Ishikawa (cell line): ENCODE measurements around the gene FN3K.

Source experiments
- CEBPB ChIP-seq: IDR thresholded peaks from 2 replicates; pipeline ENCODE4 v1.6.1; 2012
- CREB1 ChIP-seq: IDR thresholded peaks from 2 replicates; pipeline ENCODE4 v1.6.1; 2012; ENCODE audit warnings: low read depth
- EP300 ChIP-seq: IDR thresholded peaks from 2 replicates; pipeline ENCODE4 v1.6.1; 2012; ENCODE audit warnings: borderline replicate concordance
- NFIC ChIP-seq: IDR thresholded peaks from 2 replicates; pipeline ENCODE4 v1.6.1; 2012
- RAD21 ChIP-seq: IDR thresholded peaks from 2 replicates; pipeline ENCODE4 v1.6.1; 2012; ENCODE audit warnings: low read depth
- TAF1 ChIP-seq: IDR thresholded peaks from 2 replicates; pipeline ENCODE4 v1.6.1; 2012; ENCODE audit warnings: low read depth, mild to moderate bottlenecking
- TCF12 ChIP-seq: IDR thresholded peaks from 2 replicates; pipeline ENCODE4 v1.6.1; 2012; ENCODE audit warnings: low read depth
- TEAD4 ChIP-seq: IDR thresholded peaks from 2 replicates; pipeline ENCODE4 v1.6.1; 2012
- USF1 ChIP-seq: IDR thresholded peaks from 2 replicates; pipeline ENCODE4 v1.6.1; 2012
- YY1 ChIP-seq: IDR thresholded peaks from 2 replicates; pipeline ENCODE4 v1.6.1; 2012; ENCODE audit warnings: low read depth
- TF ChIP-seq, protein P1 (sequence below): IDR thresholded peaks from 2 replicates; pipeline ENCODE4 v1.6.1; 2012; ENCODE audit warnings: low read depth, mild to moderate bottlenecking
- TF ChIP-seq, protein P2 (sequence below): IDR thresholded peaks from 2 replicates; pipeline ENCODE4 v1.6.1; 2012

GRCh38 chr17:82782657-82783207 is 47.3 kb downstream of the FN3K start:
- TF ChIP-seq CEBPB: no peak
- TF ChIP-seq, protein P1, sequence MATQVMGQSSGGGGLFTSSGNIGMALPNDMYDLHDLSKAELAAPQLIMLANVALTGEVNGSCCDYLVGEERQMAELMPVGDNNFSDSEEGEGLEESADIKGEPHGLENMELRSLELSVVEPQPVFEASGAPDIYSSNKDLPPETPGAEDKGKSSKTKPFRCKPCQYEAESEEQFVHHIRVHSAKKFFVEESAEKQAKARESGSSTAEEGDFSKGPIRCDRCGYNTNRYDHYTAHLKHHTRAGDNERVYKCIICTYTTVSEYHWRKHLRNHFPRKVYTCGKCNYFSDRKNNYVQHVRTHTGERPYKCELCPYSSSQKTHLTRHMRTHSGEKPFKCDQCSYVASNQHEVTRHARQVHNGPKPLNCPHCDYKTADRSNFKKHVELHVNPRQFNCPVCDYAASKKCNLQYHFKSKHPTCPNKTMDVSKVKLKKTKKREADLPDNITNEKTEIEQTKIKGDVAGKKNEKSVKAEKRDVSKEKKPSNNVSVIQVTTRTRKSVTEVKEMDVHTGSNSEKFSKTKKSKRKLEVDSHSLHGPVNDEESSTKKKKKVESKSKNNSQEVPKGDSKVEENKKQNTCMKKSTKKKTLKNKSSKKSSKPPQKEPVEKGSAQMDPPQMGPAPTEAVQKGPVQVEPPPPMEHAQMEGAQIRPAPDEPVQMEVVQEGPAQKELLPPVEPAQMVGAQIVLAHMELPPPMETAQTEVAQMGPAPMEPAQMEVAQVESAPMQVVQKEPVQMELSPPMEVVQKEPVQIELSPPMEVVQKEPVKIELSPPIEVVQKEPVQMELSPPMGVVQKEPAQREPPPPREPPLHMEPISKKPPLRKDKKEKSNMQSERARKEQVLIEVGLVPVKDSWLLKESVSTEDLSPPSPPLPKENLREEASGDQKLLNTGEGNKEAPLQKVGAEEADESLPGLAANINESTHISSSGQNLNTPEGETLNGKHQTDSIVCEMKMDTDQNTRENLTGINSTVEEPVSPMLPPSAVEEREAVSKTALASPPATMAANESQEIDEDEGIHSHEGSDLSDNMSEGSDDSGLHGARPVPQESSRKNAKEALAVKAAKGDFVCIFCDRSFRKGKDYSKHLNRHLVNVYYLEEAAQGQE: no peak
- TF ChIP-seq TCF12: no peak
- TF ChIP-seq TEAD4: no peak
- no peak for TF ChIP-seq EP300
- TF ChIP-seq NFIC: no peak
- no peak for TF ChIP-seq USF1
- TF ChIP-seq RAD21: no peak
- TF ChIP-seq, protein P2, sequence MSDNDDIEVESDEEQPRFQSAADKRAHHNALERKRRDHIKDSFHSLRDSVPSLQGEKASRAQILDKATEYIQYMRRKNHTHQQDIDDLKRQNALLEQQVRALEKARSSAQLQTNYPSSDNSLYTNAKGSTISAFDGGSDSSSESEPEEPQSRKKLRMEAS: no peak
- no peak for TF ChIP-seq YY1
- no peak for TF ChIP-seq CREB1
- no peak for TF ChIP-seq TAF1
